T-cell (primary cell): Measurements from ENCODE around the gene PRKAR2B. TPM values are rescaled to one million over a fixed set of nuclear protein-coding genes. Genes with fewer than 3 reads are reported as not detected.
A peak's percentile ranks its signal among the peaks of the same experiment; 100 is the strongest.

Source experiments
- ATAC-seq, 4 experiments: fragments of 200-7000 bp in 3 of 4; fragments of 150-1000 bp in 1 of 4; cut with Tn5 transposase; replicated peaks in 1 of 4; 1 replicate in 3 of 4; 2 replicates in 1 of 4; pipeline ENCODE4 v1.10.0; 2021; ENCODE audit warnings: moderate library complexity in 3 of 4, mild to moderate bottlenecking in 2 of 4, moderate number of reproducible peaks in 1 of 4
- CTCF ChIA-PET, 2 donors: fragments of 300-600 bp; sonication (Branson Sonifier 250); formaldehyde crosslinking; loops; one replicate each; lab custom pipeline; 2022; ENCODE audit warnings: antibody characterized with exemption in 2 of 2; lab: Charles Lee
- POLR2A ChIA-PET, 2 donors: fragments of 300-600 bp; sonication (Branson Sonifier 250); formaldehyde crosslinking; loops; one replicate each; lab custom pipeline; 2022; ENCODE audit warnings: antibody characterized with exemption in 2 of 2; lab: Charles Lee
- DNase-seq, 35 experiments: peaks; one replicate each; pipeline versions ENCODE4 v3.0.0 to v3.0.0-alpha.2; 2013 to 2023
- H3K27ac ChIP-seq: one replicate; pipeline ENCODE4 v1.5.1; 2013; ENCODE audit warnings: low read length
- H3K27me3 ChIP-seq, 2 experiments: replicated peaks in 1 of 2; 1 replicate in 1 of 2; 2 replicates in 1 of 2; pipeline versions ENCODE4 v1.6.1 to v1.7.0; 2013; ENCODE audit warnings: low read length in 1 of 2, mixed read lengths in 1 of 2; ENCODE audit not compliant: control insufficient read depth in 2 of 2, insufficient read depth in 2 of 2; ENCODE audit errors: extremely low read depth in 1 of 2
- H3K36me3 ChIP-seq, 2 donors: 1 replicate in 1 of 2; 2 replicates in 1 of 2; pipeline versions ENCODE4 v1.6.1 to v1.7.0; 2013; ENCODE audit warnings: low read length in 1 of 2; ENCODE audit not compliant: control insufficient read depth in 2 of 2, insufficient read depth in 1 of 2; ENCODE audit errors: extremely low read depth in 1 of 2
- H3K4me1 ChIP-seq, 2 experiments: 1 replicate in 1 of 2; 2 replicates in 1 of 2; pipeline versions ENCODE4 v1.6.1 to v1.7.0; 2013; ENCODE audit warnings: low read length in 2 of 2, mixed read lengths in 1 of 2; ENCODE audit not compliant: insufficient read depth in 2 of 2, control insufficient read depth in 1 of 2; ENCODE audit errors: extremely low read depth in 1 of 2
- H3K4me3 ChIP-seq, 2 donors: 1 replicate in 1 of 2; 2 replicates in 1 of 2; pipeline versions ENCODE4 v1.5.1 to v1.7.0; 2013; ENCODE audit warnings: mild to moderate bottlenecking in 2 of 2, low read length in 1 of 2, moderate library complexity in 1 of 2; ENCODE audit not compliant: control insufficient read depth in 1 of 2; ENCODE audit errors: extremely low read depth in 1 of 2
- H3K9me3 ChIP-seq: 2 replicates; pipeline ENCODE4 v1.7.0; 2013
- H3K27ac Mint-ChIP-seq, 2 donors: one replicate each; pipeline ENCODE4 v1.8.0; 2020 to 2021; ENCODE audit warnings: mild to moderate bottlenecking in 2 of 2, mixed read lengths in 2 of 2
- H3K27me3 Mint-ChIP-seq, 2 donors: one replicate each; pipeline ENCODE4 v1.8.0; 2021 to 2022; ENCODE audit warnings: mixed read lengths in 2 of 2
- H3K36me3 Mint-ChIP-seq: one replicate; pipeline ENCODE4 v1.8.0; 2021; ENCODE audit warnings: mixed read lengths
- H3K4me1 Mint-ChIP-seq, 3 donors: one replicate each; pipeline ENCODE4 v1.8.0; 2020 to 2022; ENCODE audit warnings: mixed read lengths in 3 of 3, mild to moderate bottlenecking in 1 of 3
- H3K4me3 Mint-ChIP-seq, 3 donors: one replicate each; pipeline ENCODE4 v1.8.0; 2020 to 2022; ENCODE audit warnings: mild to moderate bottlenecking in 3 of 3, mixed read lengths in 3 of 3, moderate library complexity in 3 of 3
- H3K9me3 Mint-ChIP-seq, 3 donors: one replicate each; pipeline ENCODE4 v1.8.0; 2020 to 2022; ENCODE audit warnings: mixed read lengths in 3 of 3
- WGBS: methylation state at CpG from one replicate; pipeline ENCODE4 v1.1.5; 2013; ENCODE audit warnings: missing lambda C conversion rate; ENCODE audit not compliant: insufficient coverage; 5-methylcytosine and 5-hydroxymethylcytosine counted together
- total RNA-seq, 35 experiments: library from RNA in 6 of 35; stranded (reverse) in 6 of 35; fragments of 120-200 nt in 1 of 35; gene quantifications; one replicate each; pipeline versions ENCODE4 v1.2.1 to v1.2.4 and lab custom pipeline; 2013 to 2026

Gene PRKAR2B
- total RNA-seq, 5 donors from 2014 or later (not counting 1 experiment from before 2014, with no cell fraction given), result 0.58 to 2.2 (median 1.0) TPM

DNA sequence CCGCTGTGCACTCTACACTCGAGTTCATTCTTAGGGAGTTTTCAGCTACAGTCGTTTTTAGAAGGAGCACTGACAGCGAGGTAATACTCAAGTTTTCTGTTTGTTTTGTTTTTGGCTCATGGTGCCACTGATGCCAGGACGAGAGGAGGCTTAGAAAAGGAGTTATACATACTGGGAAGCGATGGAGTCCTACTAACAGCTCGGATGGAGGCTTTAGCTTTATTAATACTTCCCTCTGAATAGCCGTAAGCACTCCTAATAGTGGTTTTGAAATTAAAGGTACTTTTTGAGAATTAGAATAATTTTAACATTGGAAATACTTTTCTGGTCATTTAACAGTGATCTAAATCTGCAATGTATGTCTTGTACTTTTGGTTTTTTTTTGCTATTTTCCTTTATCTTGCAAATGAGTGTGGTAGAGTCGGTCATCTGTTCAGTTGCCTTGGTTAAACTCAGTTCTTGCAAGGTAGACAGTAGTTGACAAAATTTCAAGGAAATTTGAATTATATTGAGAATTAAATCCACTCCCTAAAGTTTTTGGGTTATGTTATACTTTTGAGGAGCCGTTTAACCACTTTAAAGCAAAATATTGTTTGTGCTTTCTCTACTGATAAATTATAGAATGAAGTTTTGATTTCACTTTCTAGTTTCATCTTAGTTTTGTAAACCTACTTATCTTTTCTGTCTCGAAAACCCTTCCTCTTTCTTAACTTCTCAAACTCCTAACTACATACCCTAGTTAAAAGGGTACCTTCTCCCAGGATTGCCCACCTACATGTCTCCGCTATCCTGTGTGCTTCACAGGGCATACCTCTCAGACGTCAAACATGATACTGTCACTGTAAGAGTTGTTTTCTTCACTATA, 125.8 kb downstream of the PRKAR2B start:
- ChIA-PET POLR2A (interaction anchor here (0.6 to 3.7 kb wide), 13 partner anchors 10 to 721 kb away, joined by 3 to 76 read pairs (median 4); partner anchors contain the start of gene CBLL1 (in 1 of the 2)), CTCF (interaction anchor here (0.9 to 4.5 kb wide), 6 partner anchors 9 to 573 kb away, joined by 3 to 101 read pairs (median 3); no protein-coding TSS in a partner anchor)
- H3K9me3 ChIP-seq, result no peaks in the 10 kb centered on the region
- peaks cover 21 to 35% of the 10 kb centered on the region in 2 experiments for H3K4me1 ChIP-seq
- no peaks in the 10 kb centered on the region for H3K36me3 ChIP-seq
- no peaks in the 10 kb centered on the region for H3K9me3 Mint-ChIP-seq
- H3K4me1 Mint-ChIP-seq, result peaks cover 47 to 62% (median 55%) of the 10 kb centered on the region in 3 donors
- ATAC-seq (no peak), DNase-seq (no peak)
- peak overlapping the region; percentile 94 to 100 for H3K27ac Mint-ChIP-seq
- peaks cover 0 to 2% of the 10 kb centered on the region in 2 donors for H3K27me3 Mint-ChIP-seq
- H3K27me3 ChIP-seq, result no peaks in the 10 kb centered on the region
- peak overlapping the region; percentile 71 to 92 for H3K4me3 ChIP-seq
- peaks cover 12% of the 10 kb centered on the region for H3K36me3 Mint-ChIP-seq
- H3K4me3 Mint-ChIP-seq, result peak overlapping the region; percentile 93 to 98 (median 94)
- WGBS, result 0% methylated on average over 4 of the region's 13 CpGs
- H3K27ac ChIP-seq, result peak overlapping the region; percentile 96

DNA sequence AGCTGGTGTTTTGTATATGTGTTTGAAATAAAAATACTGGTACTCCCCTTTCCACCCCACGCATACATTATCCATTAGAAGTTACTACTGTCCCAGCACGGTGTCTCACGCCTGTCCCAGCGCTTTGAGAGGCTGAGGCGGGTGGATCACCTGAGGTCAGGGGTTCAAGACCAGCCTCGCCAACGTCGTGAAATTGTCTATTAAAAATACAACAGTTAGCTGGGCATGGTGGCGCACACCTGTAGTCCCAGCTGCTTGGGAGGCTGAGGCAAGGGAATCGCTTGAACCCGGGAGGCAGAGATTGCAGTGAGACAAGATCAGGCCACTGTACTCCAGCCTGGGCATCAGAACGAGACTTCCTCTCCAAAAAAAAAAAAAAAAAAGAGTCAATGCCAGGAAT, 127.0 kb downstream of the PRKAR2B start:
- ATAC-seq, result no peak
- peak overlapping the region; percentile 17 to 43 (median 17) for H3K4me3 Mint-ChIP-seq

DNA sequence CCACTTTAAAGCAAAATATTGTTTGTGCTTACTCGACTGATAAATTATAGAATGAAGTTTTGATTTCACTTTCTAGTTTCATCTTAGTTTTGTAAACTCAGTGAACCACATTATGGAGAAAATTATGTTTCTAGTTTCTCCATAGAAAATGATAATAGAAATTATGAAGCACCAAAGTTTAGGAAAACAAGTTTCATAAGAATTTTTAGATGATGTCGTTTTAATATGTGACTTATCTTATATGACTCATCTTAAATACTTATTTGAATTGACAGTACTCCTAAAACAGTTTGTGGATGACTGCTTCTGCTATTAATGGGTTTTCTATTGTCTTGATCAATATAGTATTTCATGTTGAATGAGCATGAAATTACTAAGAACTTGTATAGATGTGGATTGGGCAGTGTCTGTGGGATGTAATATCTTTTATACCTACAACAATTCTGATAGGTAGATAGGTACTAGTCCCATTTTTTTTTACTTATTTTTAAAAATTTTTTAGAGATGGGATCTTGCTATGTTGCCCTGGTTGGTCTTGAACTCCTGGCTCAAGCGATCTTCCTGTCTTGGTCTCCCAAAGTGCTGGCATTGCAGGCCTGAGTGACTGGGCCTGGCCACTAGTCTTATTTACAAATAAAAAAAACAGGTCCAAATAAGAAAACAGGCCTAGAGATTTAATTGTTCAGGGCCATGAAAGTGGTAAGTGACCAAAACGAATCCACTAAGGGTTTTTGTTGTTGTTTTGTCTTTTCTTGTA, 127.9 kb downstream of the PRKAR2B start:
- H3K4me3 ChIP-seq, result no peak overlapping the region
- H3K4me3 Mint-ChIP-seq, result peak overlapping the region; percentile 21 to 59 (median 36)
- no peaks in the 10 kb centered on the region for H3K9me3 ChIP-seq
- WGBS, result no CpG with 5 or more reads among the region's 4 CpGs
- ATAC-seq (no peak), DNase-seq (no peak)
- no peaks in the 10 kb centered on the region for H3K36me3 ChIP-seq
- peaks cover 18% of the 10 kb centered on the region for H3K36me3 Mint-ChIP-seq
- POLR2A ChIA-PET, result interaction anchor here (0.6 to 1.2 kb wide), 7 partner anchors 22 to 891 kb away, joined by 3 to 9 read pairs (median 4); no protein-coding TSS in a partner anchor
- H3K27ac Mint-ChIP-seq, result peak overlapping the region; percentile 31 to 46
- no peaks in the 10 kb centered on the region for H3K27me3 Mint-ChIP-seq
- H3K27me3 ChIP-seq, result no peaks in the 10 kb centered on the region
- H3K4me1 Mint-ChIP-seq, result peaks cover 66 to 71% (median 71%) of the 10 kb centered on the region in 3 donors
- peaks cover 25% of the 10 kb centered on the region in 2 experiments for H3K4me1 ChIP-seq
- H3K27ac ChIP-seq, result no peak overlapping the region
- H3K9me3 Mint-ChIP-seq, result no peaks in the 10 kb centered on the region
- CTCF ChIA-PET, result interaction anchor here (0.6 to 0.8 kb wide), 6 partner anchors 16 to 405 kb away, joined by 4 to 6 read pairs (median 4); no protein-coding TSS in a partner anchor

More for the DNA sequence above, 127.0 kb downstream of the PRKAR2B start:
- ChIA-PET POLR2A (interaction anchor here (0.5 to 1.2 kb wide), 9 partner anchors 23 to 890 kb away, joined by 3 to 9 read pairs (median 4); no protein-coding TSS in a partner anchor), CTCF (interaction anchor here (0.6 to 0.8 kb wide), 6 partner anchors 17 to 404 kb away, joined by 4 to 6 read pairs (median 4); no protein-coding TSS in a partner anchor)
- Histone ChIP-seq H3K9me3 (no peaks in the 10 kb centered on the region), H3K4me1 (peaks cover 25 to 34% of the 10 kb centered on the region in 2 experiments), H3K36me3 (no peaks in the 10 kb centered on the region), H3K27me3 (no peaks in the 10 kb centered on the region), H3K27ac (no peak overlapping the region), H3K4me3 (no peak overlapping the region)
- H3K27ac Mint-ChIP-seq, result peak overlapping the region in 1 of 2 donors; percentile 34
- H3K9me3 Mint-ChIP-seq, result no peaks in the 10 kb centered on the region
- 100% methylated on average over 4 of the region's 12 CpGs for WGBS
- H3K27me3 Mint-ChIP-seq, result no peaks in the 10 kb centered on the region
- H3K4me1 Mint-ChIP-seq, result peaks cover 59 to 69% (median 65%) of the 10 kb centered on the region in 3 donors
- H3K36me3 Mint-ChIP-seq, result peaks cover 12% of the 10 kb centered on the region
- no peak for DNase-seq

DNA sequence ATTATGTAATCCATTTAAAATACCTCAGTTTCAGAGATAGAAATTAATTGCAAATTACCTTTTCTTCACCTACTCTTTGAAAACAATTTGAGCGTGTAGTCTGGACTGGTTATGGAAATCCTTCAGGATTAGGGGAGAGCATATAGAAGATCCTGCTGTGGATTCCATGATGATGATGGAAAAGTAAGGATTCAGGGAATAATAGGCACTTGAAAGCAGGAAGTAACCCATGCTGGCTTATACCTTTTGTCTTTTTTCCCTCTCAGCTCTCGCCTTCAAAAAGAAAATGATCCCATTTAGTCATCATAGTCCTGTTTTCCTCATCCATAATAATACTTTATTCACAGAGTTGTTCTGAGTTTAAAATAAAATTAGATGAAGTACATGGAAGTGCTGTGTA, 128.7 kb downstream of the PRKAR2B start:
- Mint-ChIP-seq H3K27me3 (no peaks in the 10 kb centered on the region), H3K4me3 (peak overlapping the region; percentile 26 to 59 (median 40)), H3K4me1 (peaks cover 68 to 72% (median 71%) of the 10 kb centered on the region in 3 donors), H3K27ac (peak overlapping the region in 1 of 2 donors; percentile 46), H3K9me3 (no peaks in the 10 kb centered on the region), H3K36me3 (peaks cover 18% of the 10 kb centered on the region)
- no CpG with 5 or more reads among the region's 2 CpGs for WGBS
- CTCF ChIA-PET, result interaction anchor here in 1 of 2 donors (1.0 to 1.2 kb wide), 2 partner anchors 10 to 23 kb away, joined by 4 to 5 read pairs; no protein-coding TSS in a partner anchor
- Histone ChIP-seq H3K36me3 (no peaks in the 10 kb centered on the region), H3K9me3 (no peaks in the 10 kb centered on the region), H3K27ac (no peak overlapping the region), H3K4me1 (peaks cover 24 to 25% of the 10 kb centered on the region in 2 experiments), H3K4me3 (no peak overlapping the region), H3K27me3 (no peaks in the 10 kb centered on the region)
- ATAC-seq, result no peak
- POLR2A ChIA-PET, result interaction anchor here (0.5 to 1.1 kb wide), 4 partner anchors 13 to 702 kb away, joined by 3 to 5 read pairs (median 4); no protein-coding TSS in a partner anchor
- no peak for DNase-seq

DNA sequence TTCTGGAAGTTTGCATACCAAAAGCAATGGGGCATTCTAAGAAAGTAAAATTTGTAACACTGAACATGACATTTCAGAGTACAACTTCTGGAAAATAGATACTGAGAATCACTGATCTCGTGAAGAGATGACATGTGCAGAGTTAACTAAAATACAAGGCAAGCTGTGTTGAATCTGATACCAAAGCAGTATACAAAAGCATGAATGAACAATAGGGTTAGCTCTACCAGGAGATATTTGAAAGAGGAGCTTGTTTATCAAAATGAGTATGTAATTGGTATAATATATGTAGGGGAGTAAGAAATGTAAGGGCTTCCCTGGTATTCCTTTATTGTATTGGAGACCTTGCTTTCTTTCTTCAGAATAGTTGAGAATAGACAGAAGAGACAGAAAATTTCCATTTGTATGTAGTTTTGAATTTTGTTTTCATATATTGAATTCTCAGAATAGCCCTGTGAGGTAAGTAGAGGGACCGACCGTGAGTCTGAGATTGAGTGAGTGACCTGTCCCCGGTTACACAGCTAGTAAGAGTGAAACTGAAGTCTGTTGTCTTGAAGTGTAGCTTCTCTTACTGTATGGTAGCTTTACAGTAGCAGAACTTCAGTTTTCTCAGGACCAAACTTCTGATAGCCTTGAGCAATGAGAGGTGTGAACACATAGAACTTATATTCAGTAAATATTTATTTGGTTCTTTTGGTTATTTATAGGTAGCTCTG, 129.3 kb downstream of the PRKAR2B start:
- no peaks in the 10 kb centered on the region for H3K27me3 Mint-ChIP-seq
- H3K27me3 ChIP-seq, result no peaks in the 10 kb centered on the region
- H3K9me3 ChIP-seq, result no peaks in the 10 kb centered on the region
- H3K36me3 ChIP-seq, result no peaks in the 10 kb centered on the region
- H3K4me1 ChIP-seq, result peaks cover 22 to 27% of the 10 kb centered on the region in 2 experiments
- ATAC-seq, result no peak
- CTCF ChIA-PET, result interaction anchor here (0.6 to 1.2 kb wide), 7 partner anchors 10 to 381 kb away, joined by 3 to 5 read pairs (median 4); no protein-coding TSS in a partner anchor
- peak overlapping the region; percentile 13 to 46 for H3K27ac Mint-ChIP-seq
- POLR2A ChIA-PET, result interaction anchor here (0.5 to 1.6 kb wide), 11 partner anchors 12 to 702 kb away, joined by 3 to 10 read pairs (median 3); no protein-coding TSS in a partner anchor
- H3K27ac ChIP-seq, result no peak overlapping the region
- peaks cover 68 to 74% (median 73%) of the 10 kb centered on the region in 3 donors for H3K4me1 Mint-ChIP-seq
- WGBS, result 80% methylated on average over 1 of the region's 4 CpGs
- no peaks in the 10 kb centered on the region for H3K9me3 Mint-ChIP-seq
- peak overlapping the region; percentile 26 to 59 (median 40) for H3K4me3 Mint-ChIP-seq
- no peak for DNase-seq
- peaks cover 18% of the 10 kb centered on the region for H3K36me3 Mint-ChIP-seq
- no peak overlapping the region for H3K4me3 ChIP-seq
